H1 (cell line): Measurements from ENCODE around the gene LRRC74B. TPM values are rescaled to one million over a fixed set of nuclear protein-coding genes. Genes with fewer than 3 reads are reported as not detected.

Source experiments
- CTCF ChIA-PET: fragments of 300-600 bp; sonication (Branson Sonifier 250); formaldehyde crosslinking; loops from one replicate; lab custom pipeline; 2021; ENCODE audit not compliant: partially characterized antibody; lab: Charles Lee
- POLR2A ChIA-PET: fragments of 300-600 bp; sonication (Branson Sonifier 250); formaldehyde crosslinking; loops from one replicate; lab custom pipeline; 2021; ENCODE audit warnings: inconsistent platforms; ENCODE audit not compliant: partially characterized antibody; lab: Charles Lee
- DNase-seq, 2 experiments: peaks; one replicate each; pipeline versions ENCODE4 v3.0.0 to v3.0.0-alpha.2; 2010 to 2022; ENCODE audit warnings: low spot score in 2 of 2, low read depth in 1 of 2, mixed read lengths in 1 of 2
- FAIRE-seq: peaks from 2 replicates; lab custom pipeline; 2011; peaks lifted over from hg19 to GRCh38; lab: Jason Lieb, UNC
- H2AFZ ChIP-seq: 2 replicates; pipeline ENCODE4 v1.8.1; 2012; ENCODE audit warnings: low read length, inconsistent platforms
- H2AK5ac ChIP-seq: 2 replicates; pipeline ENCODE4 v1.6.1; 2013; ENCODE audit warnings: low read depth, low read length
- H2BK120ac ChIP-seq: replicated peaks from 2 replicates; pipeline ENCODE3; 2013; ENCODE audit warnings: low read depth, low read length, inconsistent platforms
- H2BK12ac ChIP-seq: 2 replicates; pipeline ENCODE4 v1.6.1; 2013; ENCODE audit warnings: low read depth, low read length
- H2BK15ac ChIP-seq: 2 replicates; pipeline ENCODE4 v1.6.1; 2013; ENCODE audit warnings: low read length
- H2BK20ac ChIP-seq: 2 replicates; pipeline ENCODE4 v1.6.1; 2013; ENCODE audit warnings: low read length
- H2BK5ac ChIP-seq: 2 replicates; pipeline ENCODE4 v1.6.1; 2013; ENCODE audit warnings: low read depth, low read length
- H3K14ac ChIP-seq: 2 replicates; pipeline ENCODE4 v1.6.1; 2013; ENCODE audit warnings: inconsistent platforms; ENCODE audit not compliant: insufficient read length
- H3K18ac ChIP-seq: 2 replicates; pipeline ENCODE4 v1.6.1; 2013; ENCODE audit warnings: low read length; ENCODE audit errors: extremely low read depth
- H3K23ac ChIP-seq: 2 replicates; pipeline ENCODE4 v1.6.1; 2013; ENCODE audit warnings: inconsistent platforms; ENCODE audit not compliant: insufficient read length
- H3K23me2 ChIP-seq: 2 replicates; pipeline ENCODE4 v1.6.1; 2013; ENCODE audit warnings: low read depth, low read length
- H3K27ac ChIP-seq: 2 replicates; pipeline ENCODE4 v1.6.1; 2011; ENCODE audit warnings: low read depth, low read length, inconsistent platforms
- H3K27me3 ChIP-seq, 4 experiments: replicated peaks in 1 of 4; 1 replicate in 1 of 4; 2 replicates in 3 of 4; pipeline versions ENCODE4 v1.6.1 to v1.8.1; 2011 to 2013; ENCODE audit warnings: low read length in 3 of 4, mild to moderate bottlenecking in 3 of 4, inconsistent platforms in 2 of 4, mixed read lengths in 2 of 4, moderate library complexity in 1 of 4; ENCODE audit not compliant: control insufficient read depth in 3 of 4, insufficient read depth in 3 of 4; ENCODE audit errors: extremely low read depth in 1 of 4
- H3K36me3 ChIP-seq, 4 experiments: 2 replicates each; pipeline versions ENCODE4 v1.6.1 to v1.8.1; 2011 to 2013; ENCODE audit warnings: mild to moderate bottlenecking in 4 of 4, low read length in 3 of 4, moderate library complexity in 2 of 4, control low read depth in 1 of 4, inconsistent platforms in 1 of 4; ENCODE audit not compliant: insufficient read depth in 4 of 4, control insufficient read depth in 2 of 4
- H3K4ac ChIP-seq: replicated peaks from 2 replicates; pipeline ENCODE3; 2013; ENCODE audit warnings: low read length, low read depth, mixed read lengths, inconsistent platforms; ENCODE audit not compliant: insufficient read length
- H3K4me1 ChIP-seq, 4 experiments: replicated peaks in 1 of 4; 1 replicate in 1 of 4; 2 replicates in 3 of 4; pipeline versions ENCODE4 v1.6.1 to v1.8.1; 2011 to 2013; ENCODE audit warnings: low read length in 3 of 4, inconsistent platforms in 2 of 4, mixed read lengths in 1 of 4; ENCODE audit not compliant: insufficient read depth in 4 of 4, control insufficient read depth in 3 of 4
- H3K4me2 ChIP-seq, 2 experiments: 2 replicates each; pipeline versions ENCODE4 v1.6.1 to v1.8.1; 2011 to 2013; ENCODE audit warnings: low read depth in 2 of 2, low read length in 2 of 2, control low read depth in 1 of 2, inconsistent platforms in 1 of 2, mild to moderate bottlenecking in 1 of 2; ENCODE audit not compliant: insufficient read depth in 1 of 2
- H3K4me3 ChIP-seq, 4 experiments: fragments of 200-600, 300-600 bp in 1 of 4; sonication (generic), shearing (Covaris generic), sonication (Bioruptor Twin) in 1 of 4; 2 replicates each; pipeline versions ENCODE4 v1.5.1 to v1.8.1; 2011 to 2016; ENCODE audit warnings: low read length in 4 of 4, low read depth in 3 of 4, control low read depth in 2 of 4, inconsistent platforms in 2 of 4, mild to moderate bottlenecking in 2 of 4, mixed read lengths in 1 of 4, moderate library complexity in 1 of 4; ENCODE audit not compliant: insufficient read depth in 2 of 4; ENCODE audit errors: extremely low read depth in 1 of 4
- H3K56ac ChIP-seq: replicated peaks from 2 replicates; pipeline ENCODE3; 2013; ENCODE audit warnings: low read depth, mild to moderate bottlenecking, mixed read lengths, low read length, inconsistent platforms; ENCODE audit not compliant: insufficient read length
- H3K79me1 ChIP-seq: 2 replicates; pipeline ENCODE4 v1.6.1; 2013; ENCODE audit warnings: low read depth, low read length, control low read depth
- H3K79me2 ChIP-seq, 2 experiments: 2 replicates each; pipeline versions ENCODE4 v1.6.1 to v1.8.1; 2012 to 2013; ENCODE audit warnings: low read length in 2 of 2, mild to moderate bottlenecking in 2 of 2, inconsistent platforms in 1 of 2; ENCODE audit not compliant: insufficient read depth in 2 of 2, control insufficient read depth in 1 of 2
- H3K9ac ChIP-seq, 4 experiments: replicated peaks in 1 of 4; 1 replicate in 1 of 4; 2 replicates in 3 of 4; pipeline versions ENCODE4 v1.6.1 to v1.8.1; 2011 to 2013; ENCODE audit warnings: low read depth in 3 of 4, low read length in 3 of 4, control low read depth in 2 of 4, mild to moderate bottlenecking in 2 of 4, moderate library complexity in 2 of 4, inconsistent platforms in 1 of 4; ENCODE audit errors: extremely low read depth in 1 of 4
- H3K9me3 ChIP-seq, 2 experiments: 2 replicates each; pipeline versions ENCODE4 v1.6.1 to v1.8.1; 2012 to 2013; ENCODE audit warnings: mild to moderate bottlenecking in 2 of 2, moderate library complexity in 2 of 2, control low read depth in 1 of 2, inconsistent platforms in 1 of 2, low read depth in 1 of 2, low read length in 1 of 2, mixed read lengths in 1 of 2; ENCODE audit not compliant: insufficient read depth in 2 of 2
- H4K20me1 ChIP-seq, 2 experiments: replicated peaks in 1 of 2; 2 replicates each; pipeline versions ENCODE3 to v1.8.1; 2011 to 2013; ENCODE audit warnings: inconsistent platforms in 2 of 2, low read length in 2 of 2, mild to moderate bottlenecking in 1 of 2; ENCODE audit not compliant: insufficient read depth in 2 of 2, control insufficient read depth in 1 of 2
- H4K5ac ChIP-seq: 2 replicates; pipeline ENCODE4 v1.6.1; 2013; ENCODE audit warnings: low read length, low read depth, mixed read lengths, inconsistent platforms; ENCODE audit not compliant: insufficient read length
- H4K8ac ChIP-seq: 2 replicates; pipeline ENCODE4 v1.8.0; 2013; ENCODE audit warnings: mild to moderate bottlenecking, moderate library complexity, low read length, inconsistent platforms; ENCODE audit not compliant: insufficient read depth; ENCODE audit errors: extremely low read depth
- H4K91ac ChIP-seq: replicated peaks from 2 replicates; pipeline ENCODE3; 2013; ENCODE audit warnings: low read length, mixed read lengths, inconsistent platforms; ENCODE audit not compliant: insufficient read length
- BACH1 ChIP-seq: IDR thresholded peaks from 2 replicates; pipeline ENCODE4 v1.6.1; 2012; ENCODE audit warnings: low read length, improper control_type of control experiment
- CBX8 ChIP-seq: fragments of 300-800, 300-1000 bp; sonication (generic); IDR thresholded peaks from 2 replicates; pipeline ENCODE4 v1.7.1; 2016; ENCODE audit warnings: low read depth, low read length, borderline replicate concordance
- GTF2F1 ChIP-seq: IDR thresholded peaks from 2 replicates; pipeline ENCODE4 v1.6.1; 2012; ENCODE audit warnings: low read depth, low read length, improper control_type of control experiment, borderline replicate concordance
- JUN ChIP-seq: IDR thresholded peaks from 2 replicates; pipeline ENCODE4 v1.6.1; 2011; ENCODE audit warnings: low read depth, mild to moderate bottlenecking, improper control_type of control experiment, low read length
- JUND ChIP-seq: IDR thresholded peaks from 2 replicates; pipeline ENCODE4 v1.6.1; 2011; ENCODE audit warnings: mild to moderate bottlenecking, improper control_type of control experiment, low read length
- POLR2A ChIP-seq, 2 experiments: IDR thresholded peaks; 1 replicate in 1 of 2; 2 replicates in 1 of 2; pipeline ENCODE4 v1.6.1; 2011; ENCODE audit warnings: low read depth in 2 of 2, low read length in 2 of 2, mild to moderate bottlenecking in 2 of 2; ENCODE audit errors: control extremely low read depth in 1 of 2
- RXRA ChIP-seq: IDR thresholded peaks from 2 replicates; pipeline ENCODE4 v1.6.1; 2011; ENCODE audit warnings: low read depth, mild to moderate bottlenecking, low read length, moderate library complexity; ENCODE audit not compliant: insufficient read depth
- SP4 ChIP-seq: IDR thresholded peaks from 2 replicates; pipeline ENCODE4 v1.6.1; 2012; ENCODE audit warnings: low read length, inconsistent platforms
- TAF7 ChIP-seq: optimal IDR thresholded peaks from 2 replicates; pipeline ENCODE3; 2011; ENCODE audit warnings: low read depth, mild to moderate bottlenecking, inconsistent platforms, low read length, moderate library complexity, borderline replicate concordance
- YY1 ChIP-seq: IDR thresholded peaks from 2 replicates; pipeline ENCODE4 v1.6.1; 2011; ENCODE audit warnings: low read depth, mild to moderate bottlenecking, low read length
- WGBS, 2 experiments: shearing (Covaris generic) in 1 of 2; methylation state at CpG; one replicate each; pipeline versions ENCODE4 v1.1.6 to v1.1.7; 2013 to 2015; ENCODE audit warnings: low lambda C conversion rate in 2 of 2, mixed read lengths in 2 of 2, inconsistent platforms in 1 of 2, low coverage in 1 of 2, missing lambda C conversion rate in 1 of 2; ENCODE audit not compliant: insufficient replicate concordance in 2 of 2, insufficient coverage in 1 of 2, insufficient read length in 1 of 2; ENCODE audit errors: extremely low coverage in 1 of 2, missing lambda C conversion rate in 1 of 2; 5-methylcytosine and 5-hydroxymethylcytosine counted together
- polyA plus RNA-seq, 7 experiments: library from polyadenylated mRNA; depleted of rRNA in 3 of 7; stranded (reverse) in 5 of 7; unstranded in 2 of 7; fragments of >200 nt in 5 of 7; fragments of 200-250 nt in 2 of 7; gene quantifications; 1 replicate in 5 of 7; 2 replicates in 1 of 7; 4 replicates in 1 of 7; pipeline versions ENCODE4 v1.2.1 to v1.2.3, GENCODE V29; 2011 to 2013; ENCODE audit warnings: missing spikeins in 2 of 7, mixed read lengths in 2 of 7
- total RNA-seq: library from RNA; stranded (reverse); fragmentation: NEBNext Ultra II Directional; extraction: Animal tissue kit (Norgen Biotek cat#: 25700); gene quantifications from 2 replicates; pipeline ENCODE4 v1.2.1, GENCODE V29; 2021

LRRC74B gene
- total and polyA plus RNA-seq, 2 of the 8 experiments (the other 6 are each of a cell fraction or from before 2014, with no cell fraction given) = not detected

- no peaks in the 10 kb centered on the region for H3K36me3 ChIP-seq
- FAIRE-seq = no peak
- no peak overlapping the region for H3K4ac ChIP-seq
- CTCF ChIA-PET = interaction anchor here (0.8 to 1.0 kb wide), 4 partner anchors 20 to 51 kb away, joined by 3 to 5 read pairs (median 4); partner anchors contain the start of genes SLC7A4 and THAP7
- H3K23me2 ChIP-seq = no peaks in the 10 kb centered on the region
- no peak overlapping the region for H2BK5ac ChIP-seq
- H2BK120ac ChIP-seq = no peak overlapping the region
- no peaks in the 10 kb centered on the region for H4K20me1 ChIP-seq
- no peaks in the 10 kb centered on the region for H3K79me2 ChIP-seq
- H3K27me3 ChIP-seq = no peaks in the 10 kb centered on the region
- H2BK15ac ChIP-seq = no peak overlapping the region
- peaks cover 2 to 17% (median 12%) of the 10 kb centered on the region in 4 experiments; a peak in 5 of 7 replicates for H3K4me1 ChIP-seq
- H3K18ac ChIP-seq = no peak overlapping the region
- no peak overlapping the region; the same call in 1 of the 2 replicates for H4K8ac ChIP-seq
- no peak overlapping the region for H4K5ac ChIP-seq
- H3K4me3 ChIP-seq = no peak overlapping the region
- H3K9me3 ChIP-seq = no peaks in the 10 kb centered on the region
- H3K79me1 ChIP-seq = no peaks in the 10 kb centered on the region
- POLR2A ChIA-PET = interaction anchor here (0.9 kb wide), 1 partner anchor 41 kb away, joined by 3 read pairs; no protein-coding TSS in a partner anchor
- H3K14ac ChIP-seq = no peak overlapping the region
- no peak overlapping the region for H3K23ac ChIP-seq
- no peak overlapping the region; a peak in 1 of 7 replicates for H3K9ac ChIP-seq
- no peak overlapping the region for H2BK20ac ChIP-seq
- TF ChIP-seq JUN (no peak), JUND (no peak), POLR2A (IDR thresholded peaks at IDR 0.05; ENCODE audit: control extremely low read depth in 1 of 2, low read depth in 2 of 2, low read length in 2 of 2) (no peak), BACH1 (no peak), RXRA (no peak), GTF2F1 (no peak), YY1 (no peak), SP4 (no peak), CBX8 (no peak), TAF7 (no peak)
- no peak overlapping the region for H2AK5ac ChIP-seq
- H3K56ac ChIP-seq = no peak overlapping the region
- DNase-seq = no peak
- H4K91ac ChIP-seq = peak overlapping the region; percentile 61
- no peak overlapping the region; a peak in 1 of 4 replicates for H3K4me2 ChIP-seq
- H2AFZ ChIP-seq = no peak overlapping the region
- H2BK12ac ChIP-seq = peak overlapping the region; percentile 84; the same call in 1 of the 2 replicates
- 91% methylated on average over 8 of the region's 8 CpGs; no CpG with 5 or more reads in 1 of the 2 experiments for WGBS, 2 experiments
- no peak overlapping the region for H3K27ac ChIP-seq
Observed at GRCh38 chr22:21052715-21053459, 7.1 kb downstream of the LRRC74B start.
